Natural killer cell (primary cell): Measurements from ENCODE around the gene ATF7IP2. TPM values are rescaled to one million over a fixed set of nuclear protein-coding genes. Genes with fewer than 3 reads are reported as not detected.

Experiments
- ATAC-seq, 3 donors: fragments of 150-1000 bp in 2 of 3; fragments of 200-7000 bp in 1 of 3; cut with Tn5 transposase; 1 replicate in 1 of 3; 2 replicates in 2 of 3; pipeline ENCODE4 v1.10.0; 2021; ENCODE audit warnings: mild to moderate bottlenecking in 2 of 3, moderate library complexity in 2 of 3
- DNase-seq, 2 donors: peaks; one replicate each; pipeline versions ENCODE4 v3.0.0 to v3.0.0-alpha.2; 2013 to 2021; ENCODE audit warnings: mixed read lengths in 1 of 2
- H3K27ac ChIP-seq: one replicate; pipeline ENCODE4 v1.5.1; 2013; ENCODE audit warnings: mild to moderate bottlenecking, low read length
- H3K27me3 ChIP-seq: one replicate; pipeline ENCODE4 v1.6.1; 2013; ENCODE audit warnings: low read length; ENCODE audit not compliant: control insufficient read depth, insufficient read depth
- H3K36me3 ChIP-seq: one replicate; pipeline ENCODE4 v1.6.1; 2013; ENCODE audit warnings: low read length; ENCODE audit not compliant: control insufficient read depth, insufficient read depth
- H3K4me1 ChIP-seq: one replicate; pipeline ENCODE4 v1.6.1; 2013; ENCODE audit warnings: low read length; ENCODE audit not compliant: control insufficient read depth, insufficient read depth
- H3K4me3 ChIP-seq: one replicate; pipeline ENCODE4 v1.5.1; 2013; ENCODE audit warnings: low read length
- H3K9me3 ChIP-seq: one replicate; pipeline ENCODE4 v1.6.1; 2013; ENCODE audit warnings: low read length; ENCODE audit not compliant: control insufficient read depth, insufficient read depth
- H3K27ac Mint-ChIP-seq, 2 donors: one replicate each; pipeline ENCODE4 v1.8.0; 2022; ENCODE audit warnings: mild to moderate bottlenecking in 2 of 2, mixed read lengths in 2 of 2, moderate library complexity in 1 of 2
- H3K27me3 Mint-ChIP-seq, 2 donors: one replicate each; pipeline ENCODE4 v1.8.0; 2022; ENCODE audit warnings: low read depth in 2 of 2, mixed read lengths in 2 of 2
- H3K36me3 Mint-ChIP-seq: one replicate; pipeline ENCODE4 v1.8.0; 2022; ENCODE audit warnings: mixed read lengths
- H3K4me1 Mint-ChIP-seq, 2 donors: one replicate each; pipeline ENCODE4 v1.8.0; 2022; ENCODE audit warnings: mixed read lengths in 2 of 2
- H3K4me3 Mint-ChIP-seq: one replicate; pipeline ENCODE4 v1.8.0; 2022; ENCODE audit warnings: mild to moderate bottlenecking, moderate library complexity, mixed read lengths
- H3K9me3 Mint-ChIP-seq, 2 donors: one replicate each; pipeline ENCODE4 v1.8.0; 2022; ENCODE audit warnings: mixed read lengths in 2 of 2
- WGBS: methylation state at CpG from one replicate; pipeline ENCODE4 v1.1.7; 2013; ENCODE audit warnings: missing lambda C conversion rate; ENCODE audit not compliant: insufficient coverage; 5-methylcytosine and 5-hydroxymethylcytosine counted together
- intact Hi-C: fragments of 100-400 bp; cut with micrococcal nuclease; formaldehyde crosslinking; loops from one replicate; pipeline ENCODE4 v1.14.2; 2022
- total RNA-seq, 4 donors: library from RNA; stranded (reverse); fragments of 120-200 nt in 1 of 4; gene quantifications; one replicate each; pipeline versions ENCODE4 v1.2.3 to v1.2.4, GENCODE V29; 2013 to 2022
- TF ChIP-seq, protein P1 (sequence below): fragments of 200-600 bp; IDR thresholded peaks from one replicate; pipeline ENCODE4 v1.8.0; 2022; ENCODE audit warnings: antibody characterized with exemption

ATF7IP2 gene, protein sequence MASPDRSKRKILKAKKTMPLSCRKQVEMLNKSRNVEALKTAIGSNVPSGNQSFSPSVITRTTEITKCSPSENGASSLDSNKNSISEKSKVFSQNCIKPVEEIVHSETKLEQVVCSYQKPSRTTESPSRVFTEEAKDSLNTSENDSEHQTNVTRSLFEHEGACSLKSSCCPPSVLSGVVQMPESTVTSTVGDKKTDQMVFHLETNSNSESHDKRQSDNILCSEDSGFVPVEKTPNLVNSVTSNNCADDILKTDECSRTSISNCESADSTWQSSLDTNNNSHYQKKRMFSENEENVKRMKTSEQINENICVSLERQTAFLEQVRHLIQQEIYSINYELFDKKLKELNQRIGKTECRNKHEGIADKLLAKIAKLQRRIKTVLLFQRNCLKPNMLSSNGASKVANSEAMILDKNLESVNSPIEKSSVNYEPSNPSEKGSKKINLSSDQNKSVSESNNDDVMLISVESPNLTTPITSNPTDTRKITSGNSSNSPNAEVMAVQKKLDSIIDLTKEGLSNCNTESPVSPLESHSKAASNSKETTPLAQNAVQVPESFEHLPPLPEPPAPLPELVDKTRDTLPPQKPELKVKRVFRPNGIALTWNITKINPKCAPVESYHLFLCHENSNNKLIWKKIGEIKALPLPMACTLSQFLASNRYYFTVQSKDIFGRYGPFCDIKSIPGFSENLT
- total RNA-seq: 10 to 100 TPM; 41.7 to 53.5 (median 43.8) TPM
- 88.0 TPM for total RNA-seq (2013)

DNA sequence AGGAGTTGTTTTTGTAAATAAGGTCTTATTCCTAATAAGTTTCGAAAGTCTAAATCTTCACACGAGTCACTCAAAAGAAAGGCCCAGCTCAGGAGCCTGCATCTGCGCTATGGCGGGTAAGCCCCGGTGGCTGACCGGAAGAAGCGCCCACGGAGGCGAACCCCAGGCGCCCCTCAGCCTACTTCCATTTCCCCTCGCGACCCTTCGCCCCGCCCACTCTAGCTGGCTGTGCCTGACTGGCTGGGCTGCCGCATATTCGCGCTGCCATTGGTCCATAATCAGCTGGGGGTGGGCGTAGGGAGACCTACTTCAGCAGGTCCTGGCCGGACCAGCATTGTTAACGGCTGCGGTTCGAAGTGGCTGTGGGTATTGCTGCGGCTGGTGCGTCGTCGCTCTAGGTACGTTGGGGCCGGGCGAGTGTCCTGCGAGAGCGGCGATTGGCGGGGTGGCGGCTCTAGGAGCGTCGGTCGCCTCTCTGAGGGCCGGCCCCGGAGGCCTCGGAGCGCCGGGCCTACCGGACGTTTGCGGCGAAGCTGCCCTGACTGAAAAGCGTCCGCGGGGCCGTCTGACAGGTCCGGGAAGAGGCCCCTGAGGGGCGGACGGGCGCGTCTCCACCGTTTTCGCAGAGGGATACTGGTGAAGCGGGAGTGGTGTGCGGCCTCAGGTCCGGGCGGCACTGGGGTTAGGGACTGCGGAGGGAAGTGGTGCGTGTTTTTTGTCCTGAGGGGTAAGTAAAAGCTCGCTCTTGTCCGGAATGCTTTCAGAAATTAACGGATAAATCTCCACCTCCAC, at the start of gene ATF7IP2:
TSS of gene ATF7IP2 (plus strand) at position 337 of the 792 bp plus-strand sequence. CDS start 44,560 bp downstream, outside the sequence.
- H3K9me3 ChIP-seq: no peaks in the 10 kb centered on the region
- peak within 1 kb of the TSS; percentile 77 for H3K4me3 ChIP-seq
- no peaks in the 10 kb centered on the region for H3K36me3 Mint-ChIP-seq
- H3K36me3 ChIP-seq: peaks cover 3% of the 10 kb centered on the region
- ATAC-seq: peak; percentile 94 to 97 (median 95)
- intact Hi-C loops: loop anchor here (5.0 kb wide), 2 partner anchors 59 to 356 kb away; partner anchors contain the start of gene NUBP1
- peaks cover 5% of the 10 kb centered on the region for H3K4me1 ChIP-seq
- no peaks in the 10 kb centered on the region for H3K27me3 Mint-ChIP-seq
- peaks cover 49 to 50% of the 10 kb centered on the region in 2 donors for H3K4me1 Mint-ChIP-seq
- peak within 1 kb of the TSS; percentile 86 to 98 for H3K27ac Mint-ChIP-seq
- peak within 1 kb of the TSS; percentile 98 for H3K4me3 Mint-ChIP-seq
- no peaks in the 10 kb centered on the region for H3K27me3 ChIP-seq
- no peaks in the 10 kb centered on the region for H3K9me3 Mint-ChIP-seq
- TF ChIP-seq, protein P1, sequence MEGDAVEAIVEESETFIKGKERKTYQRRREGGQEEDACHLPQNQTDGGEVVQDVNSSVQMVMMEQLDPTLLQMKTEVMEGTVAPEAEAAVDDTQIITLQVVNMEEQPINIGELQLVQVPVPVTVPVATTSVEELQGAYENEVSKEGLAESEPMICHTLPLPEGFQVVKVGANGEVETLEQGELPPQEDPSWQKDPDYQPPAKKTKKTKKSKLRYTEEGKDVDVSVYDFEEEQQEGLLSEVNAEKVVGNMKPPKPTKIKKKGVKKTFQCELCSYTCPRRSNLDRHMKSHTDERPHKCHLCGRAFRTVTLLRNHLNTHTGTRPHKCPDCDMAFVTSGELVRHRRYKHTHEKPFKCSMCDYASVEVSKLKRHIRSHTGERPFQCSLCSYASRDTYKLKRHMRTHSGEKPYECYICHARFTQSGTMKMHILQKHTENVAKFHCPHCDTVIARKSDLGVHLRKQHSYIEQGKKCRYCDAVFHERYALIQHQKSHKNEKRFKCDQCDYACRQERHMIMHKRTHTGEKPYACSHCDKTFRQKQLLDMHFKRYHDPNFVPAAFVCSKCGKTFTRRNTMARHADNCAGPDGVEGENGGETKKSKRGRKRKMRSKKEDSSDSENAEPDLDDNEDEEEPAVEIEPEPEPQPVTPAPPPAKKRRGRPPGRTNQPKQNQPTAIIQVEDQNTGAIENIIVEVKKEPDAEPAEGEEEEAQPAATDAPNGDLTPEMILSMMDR: no peak
- WGBS: 3% methylated on average over 63 of the region's 66 CpGs
- H3K27ac ChIP-seq: peak within 1 kb of the TSS; percentile 68
- DNase-seq: peak; percentile 79 to 91

DNA sequence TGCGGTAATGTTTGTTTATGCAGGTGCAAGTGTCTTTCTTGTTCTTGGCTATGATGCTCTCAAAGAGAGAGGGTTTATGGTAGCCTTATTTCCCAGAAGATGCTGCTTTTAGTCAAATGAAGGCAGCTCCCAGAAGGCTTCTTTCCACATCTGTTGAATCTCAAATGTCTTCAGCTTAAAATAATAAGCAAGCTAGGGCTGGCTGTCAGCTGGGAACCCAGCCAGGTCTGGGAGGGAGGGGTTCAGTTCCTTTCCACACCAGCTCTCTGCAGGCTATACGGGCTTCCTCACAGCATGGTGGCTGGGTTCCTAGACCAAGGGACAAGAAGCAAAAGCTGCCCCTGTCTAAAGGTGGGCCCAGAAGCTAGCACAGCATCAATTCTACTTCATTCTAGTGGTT, 47.4 kb upstream of the ATF7IP2 start:
- no peak for ATAC-seq
- no peaks in the 10 kb centered on the region for H3K36me3 ChIP-seq
- TF ChIP-seq, protein P1: no peak
- no peak overlapping the region for H3K4me3 ChIP-seq
- H3K9me3 ChIP-seq: peaks cover 37% of the 10 kb centered on the region
- H3K27me3 Mint-ChIP-seq: no peaks in the 10 kb centered on the region
- no peak overlapping the region for H3K4me3 Mint-ChIP-seq
- WGBS: 98% methylated on average over 2 of the region's 2 CpGs
- no peaks in the 10 kb centered on the region for H3K27me3 ChIP-seq
- no peak for DNase-seq
- no peak overlapping the region for H3K27ac Mint-ChIP-seq
- H3K36me3 Mint-ChIP-seq: peaks cover 14% of the 10 kb centered on the region
- peaks cover 13 to 14% of the 10 kb centered on the region in 2 donors for H3K4me1 Mint-ChIP-seq
- peaks cover 12 to 15% of the 10 kb centered on the region in 2 donors for H3K9me3 Mint-ChIP-seq
- H3K4me1 ChIP-seq: peaks cover 16% of the 10 kb centered on the region
- no peak overlapping the region for H3K27ac ChIP-seq
- intact Hi-C loops: no loop called here

DNA sequence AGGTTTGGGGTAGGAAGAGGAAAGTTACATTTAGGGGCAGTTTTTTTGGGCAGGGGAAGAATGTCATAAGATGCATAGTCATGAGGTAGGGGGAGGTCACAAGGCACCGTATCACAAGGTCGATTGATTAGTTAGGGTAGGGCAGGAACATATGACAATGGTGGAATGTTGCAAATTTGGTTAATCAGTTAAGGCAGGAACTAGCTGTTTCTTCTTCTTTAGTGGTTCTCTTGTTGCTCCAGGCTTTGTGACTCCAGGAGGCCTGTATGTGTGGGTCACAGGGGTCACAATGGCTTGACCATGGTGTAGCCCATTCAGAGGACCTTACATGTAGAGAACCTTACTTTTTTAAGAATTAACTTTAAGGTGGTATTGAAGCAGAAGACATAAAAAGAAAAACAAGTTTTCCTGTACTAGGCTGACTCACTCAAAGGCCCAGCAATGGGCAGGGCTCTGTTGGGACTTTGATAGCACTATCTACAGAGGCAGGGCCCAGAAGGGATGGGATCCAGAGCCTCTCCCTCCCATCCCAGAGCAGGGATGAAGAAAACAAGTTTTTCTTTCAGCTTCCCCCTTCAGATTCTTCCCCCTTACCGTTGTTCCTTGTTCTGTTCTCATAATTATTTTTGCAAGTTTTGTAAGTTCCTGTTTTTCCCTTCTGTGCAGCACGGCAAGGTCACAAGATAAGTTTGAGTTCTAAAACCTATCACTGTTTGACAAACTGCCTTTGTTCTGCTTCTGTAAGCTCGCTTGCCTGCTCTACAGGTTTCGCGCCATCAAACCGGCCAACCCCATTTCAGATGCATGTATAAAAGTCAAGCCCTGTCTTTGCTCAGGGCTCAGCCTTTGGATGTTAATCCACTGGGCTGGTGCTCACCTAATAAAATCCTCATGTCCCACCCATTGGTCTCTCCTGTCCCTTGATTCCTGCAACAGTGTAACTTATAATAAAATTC, 45.8 kb upstream of the ATF7IP2 start:
- WGBS: 70% methylated on average over 8 of the region's 8 CpGs

More for the DNA sequence above, 45.8 kb upstream of the ATF7IP2 start:
- ATAC-seq: no peak
- H3K4me1 Mint-ChIP-seq: peaks cover 0 to under 1% of the 10 kb centered on the region in 2 donors
- no peaks in the 10 kb centered on the region for H3K27me3 ChIP-seq
- intact Hi-C loops: no loop called here
- H3K4me3 ChIP-seq: no peak overlapping the region
- peaks cover 14% of the 10 kb centered on the region for H3K36me3 Mint-ChIP-seq
- H3K9me3 Mint-ChIP-seq: peaks cover 12 to 15% of the 10 kb centered on the region in 2 donors
- H3K27ac Mint-ChIP-seq: no peak overlapping the region
- no peak overlapping the region for H3K27ac ChIP-seq
- H3K4me3 Mint-ChIP-seq: no peak overlapping the region
- no peak for DNase-seq
- TF ChIP-seq, protein P1: no peak
- no peaks in the 10 kb centered on the region for H3K27me3 Mint-ChIP-seq
- H3K36me3 ChIP-seq: no peaks in the 10 kb centered on the region
- H3K4me1 ChIP-seq: peaks cover under 1% of the 10 kb centered on the region
- H3K9me3 ChIP-seq: peaks cover 39% of the 10 kb centered on the region
